IPS-18c (cell line): ENCODE measurements around the gene LRRC75A.
A peak's percentile ranks its signal among the peaks of the same experiment; 100 is the strongest.

ENCODE experiments used
- H3K4me3 ChIP-seq: 2 replicates; pipeline ENCODE4 v1.7.0; 2013; ENCODE audit warnings: low read depth, mild to moderate bottlenecking, low read length, moderate library complexity; ENCODE audit not compliant: insufficient read depth
- H3K9me3 ChIP-seq: one replicate; pipeline ENCODE4 v1.6.1; 2013; ENCODE audit warnings: mild to moderate bottlenecking, low read length, moderate library complexity; ENCODE audit not compliant: control insufficient read depth, insufficient read depth

LRRC75A gene

DNA sequence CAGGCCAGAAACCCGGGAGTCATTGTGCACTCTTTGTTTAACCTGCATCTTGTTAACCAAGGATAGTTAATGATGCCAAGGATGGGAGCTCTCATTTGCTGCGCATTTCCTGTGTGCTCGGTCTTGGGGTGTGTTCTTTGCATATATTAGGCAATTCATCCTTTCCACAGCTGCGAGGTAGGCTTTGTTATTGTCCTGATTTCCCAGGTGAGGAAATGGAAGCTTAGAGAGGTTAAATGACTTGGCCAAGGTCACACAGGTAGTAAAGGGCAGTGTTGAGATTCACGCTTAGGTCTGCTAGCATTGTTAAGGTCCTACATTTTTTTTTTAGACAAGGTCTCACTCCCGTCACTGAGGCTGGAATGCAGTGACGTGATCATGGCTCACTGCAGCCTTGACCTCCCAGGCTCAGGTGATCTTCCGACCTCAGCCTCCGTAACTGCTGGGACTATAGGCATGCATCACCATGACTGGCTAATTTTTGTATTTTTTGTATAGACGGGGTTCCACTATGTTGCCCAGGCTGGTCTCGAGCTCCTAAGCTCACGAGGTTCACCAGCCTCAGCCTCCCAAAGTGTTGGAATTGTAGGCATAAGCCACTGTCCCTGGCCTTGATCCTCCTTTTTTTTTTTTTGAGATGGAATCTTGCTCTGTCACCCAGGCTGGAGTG is 5.0 kb upstream of the LRRC75A start:
- no peaks in the 10 kb centered on the region for H3K9me3 ChIP-seq
- H3K4me3 ChIP-seq = no peak overlapping the region

- no peak overlapping the region for H3K4me3 ChIP-seq
Measured at GRCh38 chr17:16495980-16496819, 4.2 kb upstream of the LRRC75A start.

GRCh38 chr17:16495561-16495960 is 3.6 kb upstream of the LRRC75A start:
- H3K4me3 ChIP-seq = no peak overlapping the region
- no peaks in the 10 kb centered on the region for H3K9me3 ChIP-seq

More at GRCh38 chr17:16495980-16496819, 4.2 kb upstream of the LRRC75A start:
- no peaks in the 10 kb centered on the region for H3K9me3 ChIP-seq

DNA sequence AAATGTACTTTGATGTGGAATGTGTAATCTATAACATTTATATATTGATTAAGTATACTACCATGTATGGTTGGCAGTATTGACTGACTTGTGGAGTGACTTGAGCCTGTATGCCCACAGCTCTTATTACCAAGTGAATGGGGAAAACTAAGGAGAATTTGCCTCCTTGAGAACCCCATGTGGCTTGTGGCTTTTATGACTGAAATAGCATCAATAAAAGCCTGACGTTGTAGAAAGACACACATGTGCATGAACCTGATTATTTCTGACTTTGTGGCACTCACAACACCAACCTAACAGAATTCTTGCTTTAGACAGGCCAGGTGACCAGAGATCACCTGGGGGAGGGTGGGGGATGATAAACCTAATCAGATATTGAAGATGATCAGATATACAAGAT is 2.1 kb upstream of the LRRC75A start:
- H3K4me3 ChIP-seq = no peak overlapping the region
- no peaks in the 10 kb centered on the region for H3K9me3 ChIP-seq

DNA sequence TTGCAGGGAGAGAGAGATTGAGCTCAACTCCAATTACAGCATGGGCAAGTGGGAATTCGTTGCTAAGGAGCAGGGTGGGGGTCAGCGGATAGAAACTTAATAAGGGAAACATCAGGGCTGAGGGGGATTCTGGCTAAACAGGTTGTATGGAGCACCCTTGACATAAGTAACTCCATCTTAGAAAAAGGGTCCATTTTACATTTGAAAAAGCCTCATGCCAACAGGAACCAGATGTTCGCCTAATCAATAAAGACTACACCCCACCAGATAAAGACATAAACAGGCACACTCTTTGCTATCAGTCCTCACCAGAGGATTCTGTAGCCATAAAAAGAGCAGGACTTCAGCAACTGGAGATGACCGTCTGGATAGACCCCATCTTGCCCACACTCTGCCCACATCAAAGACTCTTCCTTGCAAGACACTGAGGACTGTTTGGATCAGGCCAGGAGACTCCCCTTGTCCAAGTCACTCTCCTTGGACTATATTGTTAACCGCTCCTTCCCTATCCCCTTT is 1.6 kb upstream of the LRRC75A start:
- no peak overlapping the region for H3K4me3 ChIP-seq
- no peaks in the 10 kb centered on the region for H3K9me3 ChIP-seq

DNA sequence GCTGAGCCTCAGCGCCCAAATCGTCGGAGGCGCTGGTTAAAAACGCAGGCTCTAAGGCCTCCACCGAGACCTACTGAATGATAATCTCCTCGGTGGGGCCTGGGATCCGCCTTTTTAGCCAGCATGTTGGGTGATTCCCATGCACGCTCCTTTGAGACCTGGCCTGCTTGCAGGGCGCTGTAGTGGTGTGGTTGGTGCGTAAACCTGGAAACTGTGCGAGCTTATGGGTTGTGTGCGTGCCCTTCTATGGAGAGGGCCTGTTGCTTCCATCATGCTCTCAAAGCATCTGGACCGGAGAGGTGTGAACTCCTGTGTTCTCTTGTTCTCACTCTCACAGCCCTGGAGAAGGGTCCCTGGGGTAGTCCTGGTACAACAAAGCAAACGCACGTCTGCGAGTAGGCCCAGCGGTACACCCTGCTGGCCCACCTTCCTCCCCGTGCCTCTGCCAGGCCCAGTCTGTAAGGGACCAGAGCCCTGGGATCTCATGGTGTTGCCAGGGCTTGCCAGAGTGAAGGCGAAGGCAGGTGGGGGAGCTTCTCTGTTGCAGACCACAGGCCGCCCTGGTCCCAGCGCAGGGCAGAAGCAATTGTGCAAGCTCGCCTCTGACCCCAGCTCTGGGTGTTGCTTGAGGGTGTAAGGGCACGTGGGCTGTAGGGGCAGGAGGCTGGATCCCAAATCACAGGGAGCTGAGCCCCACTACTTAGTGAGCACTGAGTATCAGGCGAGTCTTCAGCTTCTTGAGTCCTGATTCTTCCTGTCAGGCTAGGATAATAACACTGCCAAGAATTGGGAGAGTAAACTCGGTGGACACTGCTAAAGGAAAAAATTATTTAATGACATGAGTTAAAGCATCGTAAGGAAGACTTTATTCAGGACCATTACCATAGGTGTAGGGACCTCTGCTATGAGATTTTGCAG is 879 bp upstream of the LRRC75A start:
- peak overlapping the region; percentile 51 for H3K4me3 ChIP-seq
- no peaks in the 10 kb centered on the region for H3K9me3 ChIP-seq

DNA sequence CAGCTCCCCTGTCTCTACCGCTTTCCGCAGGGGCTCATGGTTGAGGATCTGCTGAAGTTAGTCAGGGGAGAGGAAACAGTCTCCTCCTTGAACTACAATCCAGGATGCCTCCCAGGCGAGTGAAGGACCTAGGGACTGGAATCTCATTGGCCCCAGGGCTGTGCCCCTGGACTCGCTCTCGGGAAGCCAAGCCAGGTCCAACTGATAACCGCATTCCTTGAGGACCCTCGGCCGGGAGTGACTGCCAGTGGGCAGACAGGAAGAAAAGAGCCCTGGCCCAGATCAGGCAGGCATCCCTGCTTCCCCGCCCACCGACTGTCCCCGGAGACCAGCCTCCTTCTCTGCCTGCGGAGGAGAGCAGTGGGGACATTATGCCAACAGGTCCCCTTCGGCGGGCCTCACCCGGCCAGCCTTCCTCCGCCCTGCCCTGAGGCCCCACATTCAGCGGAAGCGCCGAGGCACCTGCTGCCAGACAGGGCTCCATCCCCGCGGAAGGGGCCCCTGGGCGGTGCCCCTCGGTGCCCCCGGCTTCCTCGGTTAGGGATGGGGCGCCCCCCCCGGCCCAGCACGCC is 776 bp downstream of the LRRC75A start:
- Histone ChIP-seq H3K9me3 (no peaks in the 10 kb centered on the region), H3K4me3 (peak overlapping the region; percentile 60)

DNA sequence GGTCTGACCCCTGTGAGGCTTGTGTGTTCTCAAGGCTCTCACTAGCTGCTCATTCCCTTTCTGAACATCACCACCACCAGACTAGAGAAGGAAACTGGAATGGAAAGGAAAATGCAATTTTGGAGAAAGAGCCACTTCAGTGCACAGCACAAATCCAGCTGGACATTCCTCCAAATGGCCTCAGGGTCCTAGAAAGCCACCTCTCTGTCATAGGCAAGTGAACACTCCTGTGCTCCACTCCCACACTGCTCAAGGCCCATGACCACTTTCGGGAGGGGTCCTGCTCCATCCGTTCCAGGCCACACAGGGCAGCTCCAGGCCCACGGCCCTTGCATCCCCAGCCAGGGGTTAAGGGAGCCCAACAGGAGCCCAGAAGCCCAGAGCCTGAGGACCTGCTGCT is 2.6 kb downstream of the LRRC75A start:
- H3K4me3 ChIP-seq = no peak overlapping the region
- peaks cover 1% of the 10 kb centered on the region for H3K9me3 ChIP-seq

- Histone ChIP-seq H3K4me3 (no peak overlapping the region), H3K9me3 (peaks cover 2% of the 10 kb centered on the region)
Measured at GRCh38 chr17:16488968-16489337, 3.0 kb downstream of the LRRC75A start.

- Histone ChIP-seq H3K4me3 (no peak overlapping the region), H3K9me3 (peaks cover 2% of the 10 kb centered on the region)
Measured at GRCh38 chr17:16488186-16488967, 3.6 kb downstream of the LRRC75A start.

GRCh38 chr17:16486373-16487250 is 5.4 kb downstream of the LRRC75A start:
- Histone ChIP-seq H3K4me3 (no peak overlapping the region; the same call in 1 of the 2 replicates), H3K9me3 (peaks cover 2% of the 10 kb centered on the region)

DNA sequence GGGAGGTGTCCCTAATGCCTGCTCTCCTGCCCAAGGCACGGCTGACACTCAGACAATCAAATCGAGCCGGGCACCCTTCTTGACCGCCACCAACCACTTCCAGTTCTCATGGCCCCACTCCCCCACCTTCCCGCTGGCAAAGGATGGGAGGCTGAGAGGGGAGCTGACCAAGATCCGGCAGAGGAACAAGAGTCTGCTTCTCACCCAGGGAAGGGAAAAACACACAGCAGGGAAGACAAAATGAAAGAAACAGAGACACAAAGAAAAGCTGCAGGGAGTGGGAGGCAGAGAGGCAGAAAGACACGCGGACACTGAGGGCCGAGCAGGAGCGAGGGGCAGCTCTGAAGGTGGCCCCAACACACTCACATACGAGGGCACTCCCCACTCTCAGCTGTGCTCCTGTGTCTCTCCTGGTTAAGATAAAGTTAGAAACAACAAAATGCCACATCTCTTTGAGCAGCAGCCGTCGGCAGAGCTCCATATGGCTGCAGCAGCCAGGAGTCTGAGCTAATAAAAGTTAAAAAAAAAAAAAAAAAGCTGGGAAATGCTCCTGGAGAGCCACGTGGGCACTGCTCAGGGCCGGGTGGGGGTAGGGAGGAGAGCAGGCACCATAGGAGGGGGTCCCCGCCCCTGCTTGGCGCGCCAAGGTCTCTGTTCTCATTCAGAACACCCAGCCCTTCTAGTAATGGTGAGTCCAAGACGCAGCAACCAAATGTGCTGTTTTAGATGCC is 7.4 kb downstream of the LRRC75A start:
- H3K9me3 ChIP-seq = peaks cover 2% of the 10 kb centered on the region
- H3K4me3 ChIP-seq = peak overlapping the region; percentile 41

GRCh38 chr17:16483021-16483645 is 8.9 kb downstream of the LRRC75A start:
- Histone ChIP-seq H3K4me3 (no peak overlapping the region; the same call in 1 of the 2 replicates), H3K9me3 (peaks cover 2% of the 10 kb centered on the region)

DNA sequence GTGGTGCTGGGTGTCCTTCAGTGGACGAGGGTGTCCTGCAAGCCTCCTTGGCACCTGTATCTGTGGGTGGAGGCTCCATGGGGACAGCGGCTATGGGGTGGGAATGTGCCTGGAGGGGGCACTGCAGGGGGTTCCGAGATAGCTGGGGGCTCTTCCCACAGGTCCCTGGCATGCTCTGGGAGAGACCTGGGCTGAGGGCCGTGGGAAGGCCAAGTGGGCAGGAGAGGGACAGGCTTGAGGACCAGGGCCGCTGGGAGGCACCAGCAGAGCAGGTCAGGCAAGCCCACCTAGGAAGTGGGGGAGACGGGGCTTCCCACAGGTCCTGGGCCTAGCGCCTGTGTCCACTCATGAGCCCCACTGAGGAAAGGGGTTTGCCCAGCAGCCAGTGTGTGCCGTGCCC is 9.7 kb downstream of the LRRC75A start:
- Histone ChIP-seq H3K4me3 (no peak overlapping the region), H3K9me3 (peaks cover 2% of the 10 kb centered on the region)

GRCh38 chr17:16480995-16481394 is 11.0 kb downstream of the LRRC75A start:
- H3K4me3 ChIP-seq = no peak overlapping the region
- H3K9me3 ChIP-seq = peaks cover 4% of the 10 kb centered on the region
